ENCODE measurements around the gene THAP6.
"Not testable (repeated sequence)": the region's sequence is repeated elsewhere in the genome, so short reads cannot be mapped to it uniquely, and the experiment has no call there.

The THAP6 gene

DNA sequence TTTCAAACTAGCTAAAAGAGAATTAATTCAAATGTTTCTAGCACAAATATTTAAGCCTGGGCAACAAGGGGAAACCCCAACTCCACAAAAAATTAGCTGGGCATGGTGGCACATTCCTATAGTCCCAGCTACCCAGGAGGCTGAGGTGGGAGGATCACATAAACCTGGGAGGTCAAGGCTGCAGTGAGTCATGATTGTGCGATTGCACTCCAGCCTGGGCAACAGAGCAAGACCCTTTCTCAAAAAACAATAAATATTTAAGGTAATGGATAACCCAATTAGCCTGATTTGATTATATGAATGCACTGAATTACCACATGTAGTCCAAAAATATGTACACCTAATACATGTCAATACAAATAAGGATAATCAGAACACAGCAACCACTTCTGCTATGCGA lies 14.4 kb upstream of the THAP6 start:
- H3K27me3 ChIP-seq (ENCODE audit: control insufficient read depth, insufficient read depth, low read length): no peaks in the 10 kb centered on the region
- DNase-seq (ENCODE audit: low read depth, low spot score): no peak
- H3K4me1 ChIP-seq (ENCODE audit: control insufficient read depth, insufficient read depth, low read length): no peaks in the 10 kb centered on the region
- H3K4me3 ChIP-seq (ENCODE audit: low read length): no peak overlapping the region
- no CpG with 5 or more reads among the region's 2 CpGs for WGBS (ENCODE audit: insufficient coverage, insufficient read length)
- H3K36me3 ChIP-seq (ENCODE audit: control insufficient read depth, insufficient read depth, low read length): no peaks in the 10 kb centered on the region; the same call in 1 of the 2 replicates
- no peaks in the 10 kb centered on the region for H3K9me3 ChIP-seq (ENCODE audit: control insufficient read depth, insufficient read depth, low read length)
- no peak overlapping the region for H3K27ac ChIP-seq (ENCODE audit: low read length)

DNA sequence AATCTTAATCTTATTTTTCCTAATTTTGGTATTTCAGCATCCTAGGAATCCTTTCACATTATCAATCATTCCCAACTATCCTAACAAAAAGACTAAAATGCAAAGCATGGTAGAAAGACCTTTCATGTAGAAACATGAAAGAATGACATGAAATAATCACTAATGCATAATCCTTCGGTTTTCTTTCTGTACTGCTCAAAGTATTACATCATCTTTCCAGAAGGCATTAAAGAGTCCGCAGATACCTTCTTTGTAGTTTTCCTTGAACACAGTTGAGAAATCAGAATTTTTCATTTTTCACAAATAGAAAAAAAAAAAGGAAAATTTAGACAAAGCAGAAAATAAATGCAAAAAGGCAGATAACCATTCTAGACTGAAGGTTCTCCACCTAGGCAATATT lies 11.6 kb upstream of the THAP6 start:
- H3K36me3 ChIP-seq (ENCODE audit: control insufficient read depth, insufficient read depth, low read length): no peaks in the 10 kb centered on the region; the same call in 1 of the 2 replicates

DNA sequence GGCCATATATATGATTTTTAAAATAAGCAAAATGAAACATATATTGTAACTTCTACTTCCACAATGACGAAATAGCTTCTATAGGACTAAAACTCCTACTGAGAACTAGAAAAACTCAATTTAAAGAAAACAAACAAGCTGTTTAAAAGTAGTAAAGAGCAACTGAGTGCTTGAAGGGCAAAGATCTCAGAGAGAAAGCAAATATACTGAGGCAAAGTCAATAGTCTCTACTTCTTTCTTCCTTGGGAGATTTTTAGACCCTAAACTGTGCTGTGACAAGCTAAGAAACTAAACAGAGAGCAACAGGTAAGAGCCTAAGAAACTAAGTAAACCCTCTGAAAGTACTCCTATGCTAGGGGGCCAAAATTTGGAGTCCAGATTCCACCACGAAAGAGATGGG lies 8.6 kb upstream of the THAP6 start:
- no CpG with 5 or more reads among the region's 2 CpGs for WGBS (ENCODE audit: insufficient coverage, insufficient read length)
- Histone ChIP-seq H3K4me3 (ENCODE audit: low read length) (no peak overlapping the region), H3K4me1 (ENCODE audit: control insufficient read depth, insufficient read depth, low read length) (no peaks in the 10 kb centered on the region), H3K9me3 (ENCODE audit: control insufficient read depth, insufficient read depth, low read length) (no peaks in the 10 kb centered on the region), H3K27ac (ENCODE audit: low read length) (no peak overlapping the region), H3K36me3 (ENCODE audit: control insufficient read depth, insufficient read depth, low read length) (no peaks in the 10 kb centered on the region; the same call in 1 of the 2 replicates), H3K27me3 (ENCODE audit: control insufficient read depth, insufficient read depth, low read length) (no peaks in the 10 kb centered on the region)
- no peak for DNase-seq (ENCODE audit: low read depth, low spot score)

More for the DNA sequence above, 11.6 kb upstream of the THAP6 start:
- H3K4me1 ChIP-seq (ENCODE audit: control insufficient read depth, insufficient read depth, low read length): no peaks in the 10 kb centered on the region
- H3K27me3 ChIP-seq (ENCODE audit: control insufficient read depth, insufficient read depth, low read length): no peaks in the 10 kb centered on the region
- no peak overlapping the region for H3K27ac ChIP-seq (ENCODE audit: low read length)
- WGBS (ENCODE audit: insufficient coverage, insufficient read length): no CpG with 5 or more reads among the region's 2 CpGs
- no peak for DNase-seq (ENCODE audit: low read depth, low spot score)
- H3K9me3 ChIP-seq (ENCODE audit: control insufficient read depth, insufficient read depth, low read length): no peaks in the 10 kb centered on the region
- no peak overlapping the region for H3K4me3 ChIP-seq (ENCODE audit: low read length)

DNA sequence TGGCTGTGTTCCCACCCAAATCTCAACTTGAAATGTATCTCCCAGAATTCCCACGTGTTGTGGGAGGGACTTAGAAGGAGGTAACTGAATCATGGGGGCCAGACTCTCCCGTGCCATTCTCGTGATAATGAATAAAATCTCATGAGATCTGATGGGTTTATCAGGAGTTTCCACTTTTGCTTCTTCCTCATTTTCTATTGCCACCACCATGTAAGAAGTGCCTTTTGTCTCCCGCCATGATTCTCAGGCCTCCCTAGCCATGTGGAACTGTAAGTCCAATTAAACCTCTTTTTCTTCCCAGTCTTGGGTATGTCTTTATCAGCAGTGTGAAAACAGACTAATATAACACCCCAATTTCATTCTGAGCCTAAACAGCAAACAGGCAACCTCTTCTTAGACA lies 4.7 kb upstream of the THAP6 start:
- not testable (repeated sequence) for DNase-seq (ENCODE audit: low read depth, low spot score); H3K27me3 ChIP-seq (ENCODE audit: control insufficient read depth, insufficient read depth, low read length); H3K4me3 ChIP-seq (ENCODE audit: low read length); H3K27ac ChIP-seq (ENCODE audit: low read length); H3K9me3 ChIP-seq (ENCODE audit: control insufficient read depth, insufficient read depth, low read length); H3K4me1 ChIP-seq (ENCODE audit: control insufficient read depth, insufficient read depth, low read length); H3K36me3 ChIP-seq (ENCODE audit: control insufficient read depth, insufficient read depth, low read length)
- WGBS (ENCODE audit: insufficient coverage, insufficient read length): no CpG with 5 or more reads among the region's 4 CpGs

DNA sequence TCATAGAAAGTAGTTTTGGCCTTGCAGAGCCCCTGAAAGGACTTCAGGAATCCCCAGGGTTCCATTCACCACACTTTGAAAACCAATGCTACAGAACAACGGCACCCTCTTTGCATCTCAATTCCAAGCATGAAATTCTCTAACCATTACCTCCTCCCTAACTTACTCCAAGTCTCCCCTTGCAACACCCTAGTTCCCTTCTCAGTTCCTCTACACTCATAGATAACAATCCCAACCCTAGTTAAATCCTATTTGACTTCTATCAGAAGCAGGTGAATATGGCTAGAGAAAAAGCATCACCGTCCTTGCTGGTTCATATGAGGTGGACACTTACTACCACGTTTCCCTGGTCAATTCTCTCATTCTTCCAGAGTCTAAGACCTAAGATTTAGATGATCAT lies 2.4 kb upstream of the THAP6 start:
- H3K27me3 ChIP-seq (ENCODE audit: control insufficient read depth, insufficient read depth, low read length): no peaks in the 10 kb centered on the region
- peaks cover 1% of the 10 kb centered on the region; the same call in 1 of the 2 replicates for H3K4me1 ChIP-seq (ENCODE audit: control insufficient read depth, insufficient read depth, low read length)
- no CpG with 5 or more reads among the region's 3 CpGs for WGBS (ENCODE audit: insufficient coverage, insufficient read length)
- DNase-seq (ENCODE audit: low read depth, low spot score): no peak
- no peaks in the 10 kb centered on the region for H3K36me3 ChIP-seq (ENCODE audit: control insufficient read depth, insufficient read depth, low read length)
- H3K9me3 ChIP-seq (ENCODE audit: control insufficient read depth, insufficient read depth, low read length): no peaks in the 10 kb centered on the region
- H3K27ac ChIP-seq (ENCODE audit: low read length): no peak overlapping the region
- H3K4me3 ChIP-seq (ENCODE audit: low read length): no peak overlapping the region

DNA sequence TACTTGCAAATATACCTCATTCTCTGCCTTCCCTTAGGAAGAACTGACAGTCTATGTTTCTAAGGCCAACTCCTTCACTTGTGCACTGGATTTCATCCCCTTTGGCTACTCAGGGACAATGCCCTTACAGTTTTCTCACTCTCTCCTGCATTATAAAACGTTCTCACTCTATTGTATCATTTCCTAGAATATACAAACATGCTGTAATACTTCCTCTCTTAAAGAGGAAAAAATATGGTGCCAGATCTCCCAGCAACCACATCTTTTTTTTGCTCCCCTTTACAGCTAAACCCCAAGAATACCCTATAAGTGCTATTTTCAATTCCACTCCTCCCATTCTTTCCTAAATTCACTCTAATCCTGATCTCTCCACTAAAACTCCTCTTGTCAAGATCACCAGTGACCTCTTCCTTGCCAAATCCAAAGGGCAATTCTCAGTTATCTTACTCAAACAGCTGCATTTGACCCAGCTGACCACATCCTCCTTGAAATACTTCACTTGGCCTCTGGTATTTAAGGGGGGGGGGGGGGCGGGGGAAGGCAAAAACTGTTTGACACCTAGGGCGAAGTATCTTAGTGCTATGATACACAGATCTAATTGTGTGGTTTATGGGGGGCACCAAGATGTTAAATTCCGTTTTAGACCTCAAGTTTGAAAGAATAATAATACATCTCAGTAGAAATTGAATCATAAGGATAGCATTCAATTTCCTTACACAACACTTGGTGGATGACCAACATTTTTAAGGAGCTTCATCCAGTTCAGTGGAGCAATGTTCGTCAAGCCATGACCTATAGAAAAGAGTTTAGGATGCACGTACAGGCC lies 1.7 kb upstream of the THAP6 start:
- Histone ChIP-seq H3K4me1 (ENCODE audit: control insufficient read depth, insufficient read depth, low read length) (peaks cover 1% of the 10 kb centered on the region; the same call in 1 of the 2 replicates), H3K9me3 (ENCODE audit: control insufficient read depth, insufficient read depth, low read length) (no peaks in the 10 kb centered on the region), H3K36me3 (ENCODE audit: control insufficient read depth, insufficient read depth, low read length) (no peaks in the 10 kb centered on the region), H3K4me3 (ENCODE audit: low read length) (no peak overlapping the region; the same call in 1 of the 2 replicates), H3K27ac (ENCODE audit: low read length) (no peak overlapping the region), H3K27me3 (ENCODE audit: control insufficient read depth, insufficient read depth, low read length) (no peaks in the 10 kb centered on the region)
- WGBS (ENCODE audit: insufficient coverage, insufficient read length): no CpG with 5 or more reads among the region's 6 CpGs
- DNase-seq (ENCODE audit: low read depth, low spot score): no peak

DNA sequence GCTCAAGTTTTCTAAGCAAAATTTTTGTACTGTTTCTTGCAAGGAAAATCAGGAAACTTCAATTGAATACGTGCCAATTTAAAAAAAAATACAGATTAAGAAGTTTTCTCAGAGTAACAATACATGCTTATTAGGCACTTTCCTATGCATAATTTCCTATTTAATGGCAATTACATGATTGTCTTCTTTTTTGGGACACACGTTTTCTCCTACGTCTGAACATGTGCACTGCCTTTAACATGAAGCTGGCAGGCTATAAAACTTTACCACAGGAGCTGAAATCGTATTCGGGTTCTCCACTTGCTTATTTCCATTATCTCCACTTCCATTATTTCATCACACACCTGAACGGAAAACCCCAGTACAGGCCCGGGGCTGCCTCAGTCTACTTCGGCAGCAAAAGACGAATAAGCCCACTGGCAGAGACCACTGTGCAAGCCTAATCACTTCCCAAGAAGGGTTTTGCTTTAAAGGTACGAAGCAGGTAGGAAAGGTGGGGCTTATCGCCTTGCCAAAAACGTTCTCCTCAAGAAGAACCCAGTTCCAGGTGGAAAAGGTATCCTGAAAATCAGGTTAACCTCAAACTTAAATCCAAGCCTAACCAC lies 645 bp upstream of the THAP6 start:
- Histone ChIP-seq H3K27me3 (ENCODE audit: control insufficient read depth, insufficient read depth, low read length) (no peaks in the 10 kb centered on the region), H3K4me1 (ENCODE audit: control insufficient read depth, insufficient read depth, low read length) (peaks cover 1% of the 10 kb centered on the region; the same call in 1 of the 2 replicates), H3K9me3 (ENCODE audit: control insufficient read depth, insufficient read depth, low read length) (no peaks in the 10 kb centered on the region), H3K4me3 (ENCODE audit: low read length) (peak overlapping the region; percentile 89), H3K36me3 (ENCODE audit: control insufficient read depth, insufficient read depth, low read length) (no peaks in the 10 kb centered on the region; the same call in 1 of the 2 replicates), H3K27ac (ENCODE audit: low read length) (no peak overlapping the region)
- DNase-seq (ENCODE audit: low read depth, low spot score): no peak
- no CpG with 5 or more reads among the region's 12 CpGs for WGBS (ENCODE audit: insufficient coverage, insufficient read length)

DNA sequence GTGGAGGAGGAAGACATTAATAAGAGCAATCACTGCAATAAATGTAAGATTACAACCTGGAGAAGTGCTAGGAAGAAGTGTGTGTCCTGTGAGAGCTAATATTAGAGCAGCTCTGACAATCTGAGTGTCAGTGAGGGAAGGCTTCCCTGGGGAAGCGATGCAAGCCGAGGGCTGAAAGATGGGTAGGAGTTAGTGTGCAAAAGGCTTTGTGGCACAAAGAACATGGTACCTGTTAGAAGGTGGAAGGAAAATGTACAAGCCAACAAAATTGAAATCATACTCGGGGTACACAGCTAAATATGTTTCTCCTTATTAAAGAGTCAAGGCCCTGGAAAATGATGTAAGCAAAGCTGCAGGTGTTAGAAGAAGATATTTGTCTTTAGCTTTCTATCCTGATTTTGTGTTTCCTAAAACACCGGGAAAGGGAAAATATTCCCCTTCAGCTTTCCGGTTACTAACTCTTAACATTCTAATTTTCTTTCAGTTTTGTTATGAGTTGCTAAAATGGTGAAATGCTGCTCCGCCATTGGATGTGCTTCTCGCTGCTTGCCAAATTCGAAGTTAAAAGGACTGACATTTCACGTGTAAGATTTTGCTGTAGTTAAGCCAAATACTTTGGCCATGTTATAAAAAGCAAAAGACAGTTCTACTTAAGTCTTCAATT lies 808 bp downstream of the THAP6 start:
- no peaks in the 10 kb centered on the region; the same call in 1 of the 2 replicates for H3K36me3 ChIP-seq (ENCODE audit: control insufficient read depth, insufficient read depth, low read length)
- H3K9me3 ChIP-seq (ENCODE audit: control insufficient read depth, insufficient read depth, low read length): no peaks in the 10 kb centered on the region
- DNase-seq (ENCODE audit: low read depth, low spot score): no peak
- H3K27ac ChIP-seq (ENCODE audit: low read length): no peak overlapping the region
- H3K4me1 ChIP-seq (ENCODE audit: control insufficient read depth, insufficient read depth, low read length): peaks cover 1% of the 10 kb centered on the region; the same call in 1 of the 2 replicates
- no CpG with 5 or more reads among the region's 9 CpGs for WGBS (ENCODE audit: insufficient coverage, insufficient read length)
- H3K4me3 ChIP-seq (ENCODE audit: low read length): peak overlapping the region; percentile 89; the same call in 1 of the 2 replicates
- no peaks in the 10 kb centered on the region for H3K27me3 ChIP-seq (ENCODE audit: control insufficient read depth, insufficient read depth, low read length)

DNA sequence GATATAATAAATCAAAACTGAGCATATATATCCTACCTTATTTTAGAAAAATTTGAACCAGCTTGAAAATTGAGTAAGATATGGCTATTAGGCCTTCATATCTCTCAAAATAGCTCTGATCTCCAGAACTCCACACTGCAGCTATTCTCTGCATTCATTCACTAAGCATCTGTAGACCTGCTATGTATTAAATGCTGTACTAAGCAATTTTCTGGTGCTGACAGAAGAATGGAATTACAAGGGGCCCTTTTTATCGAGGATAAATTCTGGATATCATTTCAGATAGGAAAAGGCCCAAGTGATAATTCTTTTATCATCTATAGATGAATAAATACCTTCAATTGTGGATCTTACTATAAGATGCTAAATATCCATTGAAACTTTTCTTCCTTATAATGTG lies 1.9 kb downstream of the THAP6 start:
- Histone ChIP-seq H3K27ac (ENCODE audit: low read length) (no peak overlapping the region), H3K36me3 (ENCODE audit: control insufficient read depth, insufficient read depth, low read length) (no peaks in the 10 kb centered on the region; the same call in 1 of the 2 replicates), H3K27me3 (ENCODE audit: control insufficient read depth, insufficient read depth, low read length) (no peaks in the 10 kb centered on the region), H3K9me3 (ENCODE audit: control insufficient read depth, insufficient read depth, low read length) (no peaks in the 10 kb centered on the region), H3K4me3 (ENCODE audit: low read length) (no peak overlapping the region), H3K4me1 (ENCODE audit: control insufficient read depth, insufficient read depth, low read length) (peaks cover 1% of the 10 kb centered on the region; the same call in 1 of the 2 replicates)
- no peak for DNase-seq (ENCODE audit: low read depth, low spot score)
- WGBS (ENCODE audit: insufficient coverage, insufficient read length): no CpG with 5 or more reads among the region's 1 CpG

DNA sequence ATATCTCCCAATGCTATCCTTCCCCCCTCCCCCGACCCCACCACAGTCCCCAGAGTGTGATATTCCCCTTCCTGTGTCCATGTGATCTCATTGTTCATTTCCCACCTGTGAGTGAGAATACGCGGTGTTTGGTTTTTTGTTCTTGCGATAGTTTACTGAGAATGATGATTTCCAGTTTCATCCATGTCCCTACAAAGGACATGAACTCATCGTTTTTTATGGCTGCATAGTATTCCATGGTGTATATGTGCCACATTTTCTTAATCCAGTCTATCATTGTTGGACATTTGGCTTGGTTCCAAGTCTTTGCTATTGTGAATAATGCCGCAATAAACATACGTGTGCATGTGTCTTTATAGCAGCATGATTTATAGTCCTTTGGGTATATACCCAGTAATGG lies 5.2 kb downstream of the THAP6 start:
- not testable (repeated sequence) for H3K4me3 ChIP-seq (ENCODE audit: low read length); H3K27me3 ChIP-seq (ENCODE audit: control insufficient read depth, insufficient read depth, low read length); DNase-seq (ENCODE audit: low read depth, low spot score); H3K36me3 ChIP-seq (ENCODE audit: control insufficient read depth, insufficient read depth, low read length); H3K4me1 ChIP-seq (ENCODE audit: control insufficient read depth, insufficient read depth, low read length); H3K27ac ChIP-seq (ENCODE audit: low read length); H3K9me3 ChIP-seq (ENCODE audit: control insufficient read depth, insufficient read depth, low read length)
- WGBS (ENCODE audit: insufficient coverage, insufficient read length): no CpG with 5 or more reads among the region's 7 CpGs
